ENCODE results near the gene IFNL3. TPM values are rescaled to one million over a fixed set of nuclear protein-coding genes. Genes with fewer than 3 reads are reported as not detected.
"Not testable (repeated sequence)": the region's sequence is repeated elsewhere in the genome, so short reads cannot be mapped to it uniquely, and the experiment has no call there.

IFNL3 gene
- polyA plus RNA-seq, 1 donor from 2014 or later = not detected

- Mint-ChIP-seq H3K27ac (no peak overlapping the region), H3K9me3 (peaks cover 0 to 3% (median 0%) of the 10 kb centered on the region in 3 donors), H3K27me3 (peaks cover 32% of the 10 kb centered on the region), H3K4me1 (peaks cover 0 to 2% (median 0%) of the 10 kb centered on the region in 3 donors), H3K36me3 (no peaks in the 10 kb centered on the region), H3K4me3 (no peak overlapping the region)
These were observed 19.1 kb upstream of the IFNL3 start for GRCh38 chr19:39263912-39264305.

- Mint-ChIP-seq H3K27ac (no peak overlapping the region), H3K4me1 (peaks cover 0 to 2% (median 0%) of the 10 kb centered on the region in 3 donors), H3K4me3 (no peak overlapping the region), H3K27me3 (peaks cover 30% of the 10 kb centered on the region), H3K9me3 (peaks cover 0 to 3% (median 0%) of the 10 kb centered on the region in 3 donors), H3K36me3 (no peaks in the 10 kb centered on the region)
These were observed 17.7 kb upstream of the IFNL3 start for GRCh38 chr19:39262496-39262895.

GRCh38 chr19:39261704-39262103 lies 16.9 kb upstream of the IFNL3 start:
- Mint-ChIP-seq H3K9me3 (peaks cover 0 to 3% (median 0%) of the 10 kb centered on the region in 3 donors), H3K27me3 (peaks cover 30% of the 10 kb centered on the region), H3K36me3 (no peaks in the 10 kb centered on the region), H3K27ac (no peak overlapping the region), H3K4me3 (no peak overlapping the region), H3K4me1 (peaks cover 0 to 2% (median 0%) of the 10 kb centered on the region in 3 donors)

GRCh38 chr19:39257227-39257626 lies 12.4 kb upstream of the IFNL3 start:
- Mint-ChIP-seq H3K4me3 (no peak overlapping the region), H3K27me3 (peaks cover 10% of the 10 kb centered on the region), H3K9me3 (no peaks in the 10 kb centered on the region), H3K36me3 (no peaks in the 10 kb centered on the region), H3K4me1 (peaks cover 0 to 7% (median 5%) of the 10 kb centered on the region in 3 donors), H3K27ac (no peak overlapping the region)

- Mint-ChIP-seq H3K36me3 (no peaks in the 10 kb centered on the region), H3K9me3 (no peaks in the 10 kb centered on the region), H3K27ac (no peak overlapping the region), H3K27me3 (peaks cover 3% of the 10 kb centered on the region), H3K4me1 (peaks cover 0 to 10% (median 5%) of the 10 kb centered on the region in 3 donors), H3K4me3 (no peak overlapping the region)
These were observed 9.9 kb upstream of the IFNL3 start for GRCh38 chr19:39254531-39255345.

GRCh38 chr19:39253374-39254149 lies 8.8 kb upstream of the IFNL3 start:
- Mint-ChIP-seq H3K27me3 (peaks cover 5% of the 10 kb centered on the region), H3K9me3 (no peaks in the 10 kb centered on the region), H3K4me3 (no peak overlapping the region), H3K36me3 (no peaks in the 10 kb centered on the region), H3K27ac (no peak overlapping the region), H3K4me1 (peaks cover 0 to 10% (median 5%) of the 10 kb centered on the region in 3 donors)

- peaks cover 5% of the 10 kb centered on the region for H3K27me3 Mint-ChIP-seq
- H3K36me3 Mint-ChIP-seq = no peaks in the 10 kb centered on the region
- peaks cover 0 to 10% (median 5%) of the 10 kb centered on the region in 3 donors for H3K4me1 Mint-ChIP-seq
- H3K4me3 Mint-ChIP-seq = no peak overlapping the region
- H3K27ac Mint-ChIP-seq = no peak overlapping the region
- no peaks in the 10 kb centered on the region for H3K9me3 Mint-ChIP-seq
These were observed 7.7 kb upstream of the IFNL3 start for GRCh38 chr19:39252458-39252857.

GRCh38 chr19:39251846-39252245 lies 7.0 kb upstream of the IFNL3 start:
- peaks cover 6% of the 10 kb centered on the region for H3K27me3 Mint-ChIP-seq
- no peaks in the 10 kb centered on the region for H3K9me3 Mint-ChIP-seq
- no peaks in the 10 kb centered on the region for H3K36me3 Mint-ChIP-seq
- peak overlapping the region in 1 of 3 donors; percentile 24 for H3K27ac Mint-ChIP-seq
- H3K4me3 Mint-ChIP-seq = no peak overlapping the region
- peaks cover 0 to 11% (median 5%) of the 10 kb centered on the region in 3 donors for H3K4me1 Mint-ChIP-seq

- Mint-ChIP-seq H3K27ac (no peak overlapping the region), H3K27me3 (peaks cover 6% of the 10 kb centered on the region), H3K4me1 (peaks cover 0 to 12% (median 5%) of the 10 kb centered on the region in 3 donors), H3K9me3 (no peaks in the 10 kb centered on the region), H3K36me3 (no peaks in the 10 kb centered on the region), H3K4me3 (no peak overlapping the region)
These were observed 6.3 kb upstream of the IFNL3 start for GRCh38 chr19:39251081-39251480.

GRCh38 chr19:39248806-39249205 lies 4.0 kb upstream of the IFNL3 start, which contains the start of gene IFNL4:
Gene IFNL4, minus strand, starts transcription at chr19:39248856.
- Mint-ChIP-seq H3K4me1 (peaks cover 0 to 12% (median 5%) of the 10 kb centered on the region in 3 donors), H3K27ac (no peak within 1 kb of the TSS), H3K27me3 (peaks cover 6% of the 10 kb centered on the region), H3K4me3 (peak within 1 kb of the TSS in 1 of 4 donors; percentile 51), H3K36me3 (no peaks in the 10 kb centered on the region), H3K9me3 (no peaks in the 10 kb centered on the region)

GRCh38 chr19:39247701-39248664 lies 3.2 kb upstream of the IFNL3 start:
- Mint-ChIP-seq H3K4me3 (no peak overlapping the region), H3K36me3 (no peaks in the 10 kb centered on the region)

GRCh38 chr19:39246951-39247669 lies 2.3 kb upstream of the IFNL3 start:
- peak overlapping the region in 3 of 4 donors; percentile 58 to 84 (median 84) for H3K4me3 Mint-ChIP-seq
- H3K9me3 Mint-ChIP-seq = no peaks in the 10 kb centered on the region
- H3K27me3 Mint-ChIP-seq = peaks cover 9% of the 10 kb centered on the region
- peaks cover 0 to 5% (median 0%) of the 10 kb centered on the region in 3 donors for H3K4me1 Mint-ChIP-seq
- no peak overlapping the region for H3K27ac Mint-ChIP-seq
- no peaks in the 10 kb centered on the region for H3K36me3 Mint-ChIP-seq

More at GRCh38 chr19:39247701-39248664, 3.2 kb upstream of the IFNL3 start:
- no peak overlapping the region for H3K27ac Mint-ChIP-seq
- peaks cover 9% of the 10 kb centered on the region for H3K27me3 Mint-ChIP-seq
- H3K4me1 Mint-ChIP-seq = peaks cover 0 to 12% (median 5%) of the 10 kb centered on the region in 3 donors
- H3K9me3 Mint-ChIP-seq = no peaks in the 10 kb centered on the region

GRCh38 chr19:39245166-39245565 lies 360 bp upstream of the IFNL3 start:
- not testable (repeated sequence) for H3K27ac Mint-ChIP-seq, H3K36me3 Mint-ChIP-seq, H3K4me1 Mint-ChIP-seq, H3K9me3 Mint-ChIP-seq, H3K4me3 Mint-ChIP-seq
- H3K27me3 Mint-ChIP-seq = peaks cover 13% of the 10 kb centered on the region

GRCh38 chr19:39243741-39244140 lies 1.1 kb downstream of the IFNL3 start:
- not testable (repeated sequence) for H3K4me3 Mint-ChIP-seq, H3K27ac Mint-ChIP-seq, H3K36me3 Mint-ChIP-seq, H3K9me3 Mint-ChIP-seq, H3K4me1 Mint-ChIP-seq
- peaks cover 11% of the 10 kb centered on the region for H3K27me3 Mint-ChIP-seq

Data from IgD-negative memory B cell (primary cell).